ENCODE measurements around the gene P2RY1. TPM values are rescaled to one million over a fixed set of nuclear protein-coding genes. Genes with fewer than 3 reads are reported as not detected.

The P2RY1 gene
- total RNA-seq, 1 experiment from 2014 or later = 6.3 TPM

GRCh38 chr3:152823173-152823572 is 11.8 kb upstream of the P2RY1 start:
- no peak overlapping the region for H2BK5ac ChIP-seq (ENCODE audit: insufficient read length, low read length)
- no peak overlapping the region for H3K23ac ChIP-seq (ENCODE audit: insufficient read length, low read depth, low read length)
- H3K4me2 ChIP-seq (ENCODE audit: insufficient read depth, insufficient read length, low read length) = no peak overlapping the region

More at GRCh38 chr3:152823173-152823572, 11.8 kb upstream of the P2RY1 start:
- Histone ChIP-seq H4K5ac (ENCODE audit: insufficient read length, low read depth, low read length) (no peak overlapping the region), H3K23me2 (ENCODE audit: insufficient read length, low read depth, low read length, poor library complexity, severe bottlenecking) (no peaks in the 10 kb centered on the region), H2AK5ac (ENCODE audit: insufficient read length, low read length) (no peak overlapping the region), H2AFZ (ENCODE audit: low read length) (no peak overlapping the region), H3K27me3 (ENCODE audit: insufficient read depth, low read length) (no peaks in the 10 kb centered on the region), H3K9me3 (ENCODE audit: control insufficient read depth, low read depth, low read length) (no peaks in the 10 kb centered on the region), H4K91ac (ENCODE audit: insufficient read length, low read depth, low read length) (no peak overlapping the region), H3K27ac (ENCODE audit: insufficient read length, low read depth, low read length) (no peak overlapping the region), H2BK12ac (ENCODE audit: insufficient read length, low read depth, low read length) (no peak overlapping the region), H2BK20ac (ENCODE audit: low read depth, low read length, poor library complexity, severe bottlenecking) (no peak overlapping the region), H3K56ac (ENCODE audit: insufficient read length, low read depth, low read length) (no peak overlapping the region), H3K4me1 (ENCODE audit: insufficient read depth, low read length) (no peaks in the 10 kb centered on the region), H3T11ph (ENCODE audit: low read length) (no peak overlapping the region), H3K4ac (ENCODE audit: low read depth, low read length) (no peak overlapping the region), H3K14ac (ENCODE audit: insufficient read depth, low read length) (no peak overlapping the region), H2BK15ac (ENCODE audit: low read depth, low read length) (no peak overlapping the region), H3K18ac (ENCODE audit: insufficient read length, low read depth, low read length) (no peak overlapping the region), H3K79me1 (ENCODE audit: insufficient read depth, low read depth, low read length, poor library complexity, severe bottlenecking) (no peaks in the 10 kb centered on the region), H3K9ac (ENCODE audit: extremely low read depth, insufficient read length, low read length) (no peak overlapping the region), H2BK120ac (ENCODE audit: low read depth, low read length, poor library complexity, severe bottlenecking) (no peak overlapping the region), H4K20me1 (ENCODE audit: control insufficient read depth, insufficient read depth, insufficient read length) (no peaks in the 10 kb centered on the region), H3K79me2 (ENCODE audit: insufficient read depth, low read length) (no peaks in the 10 kb centered on the region), H4K8ac (replicated peaks; ENCODE audit: insufficient read length, low read depth, low read length) (no peak overlapping the region)
- Mint-ChIP-seq H3K27me3 (ENCODE audit: low read depth) (no peaks in the 10 kb centered on the region), H3K9me3 (no peaks in the 10 kb centered on the region), H3K27ac (no peak overlapping the region), H3K36me3 (ENCODE audit: insufficient read depth in 1 of 3, low read depth in 3 of 3) (no peaks in the 10 kb centered on the region), H3K4me1 (no peaks in the 10 kb centered on the region), H3K4me3 (no peak overlapping the region)
- TF ChIP-seq CTCF (conservative IDR thresholded peaks at IDR 0.05) = no peak
- no CpG with 5 or more reads among the region's 2 CpGs for WGBS (ENCODE audit: extremely low coverage, insufficient read length, low lambda C conversion rate)
- no peak for DNase-seq
